Liver (tissue), 3 donors: Measurements from ENCODE around the gene CHST13.

ENCODE experiments used
- FOXA2 ChIP-seq: IDR thresholded peaks from 2 replicates; pipeline ENCODE4 v1.6.1; 2016; ENCODE audit warnings: antibody characterized with exemption
- GABPA ChIP-seq, 2 donors: IDR thresholded peaks in 1 of 2; conservative IDR thresholded peaks in 1 of 2; 2 replicates each; pipeline ENCODE4 v1.6.1; 2016; ENCODE audit warnings: antibody characterized with exemption in 2 of 2, mild to moderate bottlenecking in 1 of 2, moderate library complexity in 1 of 2
- JUND ChIP-seq, 2 donors: IDR thresholded peaks; 2 replicates each; pipeline ENCODE4 v1.6.1; 2016; ENCODE audit warnings: antibody characterized with exemption in 2 of 2
- NR2F2 ChIP-seq: IDR thresholded peaks from 2 replicates; pipeline ENCODE4 v1.6.1; 2016; ENCODE audit warnings: antibody characterized with exemption
- RAD21 ChIP-seq, 2 donors: IDR thresholded peaks; 2 replicates each; pipeline ENCODE4 v1.6.1; 2016; ENCODE audit warnings: antibody characterized with exemption in 2 of 2, mild to moderate bottlenecking in 2 of 2
- REST ChIP-seq: IDR thresholded peaks from 2 replicates; pipeline ENCODE4 v1.6.1; 2016; ENCODE audit warnings: antibody characterized with exemption, mild to moderate bottlenecking
- SP1 ChIP-seq: IDR thresholded peaks from 2 replicates; pipeline ENCODE4 v1.6.1; 2018; ENCODE audit warnings: antibody characterized with exemption, mild to moderate bottlenecking
- TAF1 ChIP-seq: conservative IDR thresholded peaks from 2 replicates; pipeline ENCODE4 v1.6.1; 2016; ENCODE audit warnings: antibody characterized with exemption, mild to moderate bottlenecking
- TF ChIP-seq, protein P1 (sequence below): fragments of 150-350 bp; IDR thresholded peaks from 2 replicates; pipeline ENCODE4 v1.5.1; 2017; ENCODE audit warnings: improper control_type of control experiment, low read depth, low read length; ENCODE audit not compliant: missing input control
- TF ChIP-seq, protein P2 (sequence below): IDR thresholded peaks from 2 replicates; pipeline ENCODE4 v1.6.1; 2016; ENCODE audit warnings: antibody characterized with exemption
- donor health status: healthy.
- donor health status: healthy.

GRCh38 chr3:126516152-126516935 lies 7.6 kb upstream of the CHST13 start:
- TF ChIP-seq FOXA2 (no peak), JUND (IDR thresholded peaks at IDR 0.05) (no peak), NR2F2 (no peak), REST (no peak), SP1 (no peak), GABPA (IDR thresholded peaks at IDR 0.05 in 1 of 2, conservative IDR thresholded peaks at IDR 0.05 in 1 of 2) (no peak), TAF1 (no peak), RAD21 (IDR thresholded peaks at IDR 0.05) (no peak)
- TF ChIP-seq, protein P1, sequence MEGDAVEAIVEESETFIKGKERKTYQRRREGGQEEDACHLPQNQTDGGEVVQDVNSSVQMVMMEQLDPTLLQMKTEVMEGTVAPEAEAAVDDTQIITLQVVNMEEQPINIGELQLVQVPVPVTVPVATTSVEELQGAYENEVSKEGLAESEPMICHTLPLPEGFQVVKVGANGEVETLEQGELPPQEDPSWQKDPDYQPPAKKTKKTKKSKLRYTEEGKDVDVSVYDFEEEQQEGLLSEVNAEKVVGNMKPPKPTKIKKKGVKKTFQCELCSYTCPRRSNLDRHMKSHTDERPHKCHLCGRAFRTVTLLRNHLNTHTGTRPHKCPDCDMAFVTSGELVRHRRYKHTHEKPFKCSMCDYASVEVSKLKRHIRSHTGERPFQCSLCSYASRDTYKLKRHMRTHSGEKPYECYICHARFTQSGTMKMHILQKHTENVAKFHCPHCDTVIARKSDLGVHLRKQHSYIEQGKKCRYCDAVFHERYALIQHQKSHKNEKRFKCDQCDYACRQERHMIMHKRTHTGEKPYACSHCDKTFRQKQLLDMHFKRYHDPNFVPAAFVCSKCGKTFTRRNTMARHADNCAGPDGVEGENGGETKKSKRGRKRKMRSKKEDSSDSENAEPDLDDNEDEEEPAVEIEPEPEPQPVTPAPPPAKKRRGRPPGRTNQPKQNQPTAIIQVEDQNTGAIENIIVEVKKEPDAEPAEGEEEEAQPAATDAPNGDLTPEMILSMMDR, result no peak
- TF ChIP-seq, protein P2, sequence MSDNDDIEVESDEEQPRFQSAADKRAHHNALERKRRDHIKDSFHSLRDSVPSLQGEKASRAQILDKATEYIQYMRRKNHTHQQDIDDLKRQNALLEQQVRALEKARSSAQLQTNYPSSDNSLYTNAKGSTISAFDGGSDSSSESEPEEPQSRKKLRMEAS, result no peak
